Stimulated activated effector memory CD8-positive, alpha-beta T cell treated with anti-CD3 and anti-CD28 coated beads, Interleukin-12 subunit alpha, Interleukin-12 subunit beta, amount 100 ng/mL, for 72 hours (primary cell): ENCODE data around the gene SCN1B.

Source experiments
- ATAC-seq: fragments of 150-1000 bp; cut with Tn5 transposase; 2 replicates; pipeline ENCODE4 v1.10.0; 2021
- DNase-seq, 2 donors: peaks; one replicate each; pipeline ENCODE4 v3.0.0; 2021 to 2022; ENCODE audit warnings: low spot score in 2 of 2
- H3K27ac Mint-ChIP-seq: one replicate; pipeline ENCODE4 v1.8.0; 2022; ENCODE audit warnings: mild to moderate bottlenecking, mixed read lengths
- H3K36me3 Mint-ChIP-seq: one replicate; pipeline ENCODE4 v1.8.0; 2022; ENCODE audit warnings: mild to moderate bottlenecking, mixed read lengths
- H3K4me1 Mint-ChIP-seq: one replicate; pipeline ENCODE4 v1.8.0; 2022; ENCODE audit warnings: mixed read lengths
- H3K4me3 Mint-ChIP-seq: one replicate; pipeline ENCODE4 v1.8.0; 2022; ENCODE audit warnings: mild to moderate bottlenecking, mixed read lengths
- H3K9me3 Mint-ChIP-seq: one replicate; pipeline ENCODE4 v1.8.0; 2022; ENCODE audit warnings: mixed read lengths

Gene SCN1B

GRCh38 chr19:35076026-35076370 lies 45.7 kb downstream of the SCN1B start:
- Mint-ChIP-seq H3K4me1 (no peaks in the 10 kb centered on the region), H3K27ac (no peak overlapping the region), H3K36me3 (no peaks in the 10 kb centered on the region), H3K4me3 (no peak overlapping the region), H3K9me3 (no peaks in the 10 kb centered on the region)
- ATAC-seq, result no peak
- DNase-seq, result no peak

- peak; percentile 31 for ATAC-seq
- DNase-seq, result no peak
- H3K9me3 Mint-ChIP-seq, result no peaks in the 10 kb centered on the region
- H3K4me3 Mint-ChIP-seq, result no peak overlapping the region
- H3K4me1 Mint-ChIP-seq, result no peaks in the 10 kb centered on the region
- no peak overlapping the region for H3K27ac Mint-ChIP-seq
- H3K36me3 Mint-ChIP-seq, result no peaks in the 10 kb centered on the region
Observed at GRCh38 chr19:35076657-35077056, 46.4 kb downstream of the SCN1B start.

GRCh38 chr19:35077411-35078223 lies 47.3 kb downstream of the SCN1B start:
- DNase-seq (no peak), ATAC-seq (no peak)
- Mint-ChIP-seq H3K9me3 (no peaks in the 10 kb centered on the region), H3K4me1 (no peaks in the 10 kb centered on the region), H3K4me3 (no peak overlapping the region), H3K36me3 (no peaks in the 10 kb centered on the region), H3K27ac (no peak overlapping the region)

- Mint-ChIP-seq H3K4me1 (no peaks in the 10 kb centered on the region), H3K27ac (no peak overlapping the region), H3K36me3 (no peaks in the 10 kb centered on the region), H3K4me3 (no peak overlapping the region), H3K9me3 (no peaks in the 10 kb centered on the region)
- DNase-seq (no peak), ATAC-seq (no peak)
Observed at GRCh38 chr19:35079826-35080225, 49.6 kb downstream of the SCN1B start.

- no peaks in the 10 kb centered on the region for H3K36me3 Mint-ChIP-seq
- no peaks in the 10 kb centered on the region for H3K9me3 Mint-ChIP-seq
- DNase-seq (no peak), ATAC-seq (no peak)
- peaks cover 5% of the 10 kb centered on the region for H3K4me1 Mint-ChIP-seq
- H3K27ac Mint-ChIP-seq, result no peak overlapping the region
- no peak overlapping the region for H3K4me3 Mint-ChIP-seq
Observed at GRCh38 chr19:35080613-35081170, 50.4 kb downstream of the SCN1B start.

- DNase-seq (no peak), ATAC-seq (no peak)
- no peaks in the 10 kb centered on the region for H3K9me3 Mint-ChIP-seq
- H3K36me3 Mint-ChIP-seq, result no peaks in the 10 kb centered on the region
- H3K4me1 Mint-ChIP-seq, result peaks cover 10% of the 10 kb centered on the region
- H3K27ac Mint-ChIP-seq, result no peak overlapping the region
- no peak overlapping the region for H3K4me3 Mint-ChIP-seq
Observed at GRCh38 chr19:35081201-35081600, 50.9 kb downstream of the SCN1B start.

- ATAC-seq (no peak), DNase-seq (no peak)
- H3K4me1 Mint-ChIP-seq, result peaks cover 18% of the 10 kb centered on the region
- H3K4me3 Mint-ChIP-seq, result no peak overlapping the region
- H3K9me3 Mint-ChIP-seq, result no peaks in the 10 kb centered on the region
- no peaks in the 10 kb centered on the region for H3K36me3 Mint-ChIP-seq
- no peak overlapping the region for H3K27ac Mint-ChIP-seq
Observed at GRCh38 chr19:35083691-35084508, 53.6 kb downstream of the SCN1B start.

- Mint-ChIP-seq H3K27ac (no peak overlapping the region), H3K4me3 (no peak overlapping the region)
Observed at GRCh38 chr19:35084509-35084762, 54.2 kb downstream of the SCN1B start.

GRCh38 chr19:35085947-35086346 lies 55.7 kb downstream of the SCN1B start:
- no peaks in the 10 kb centered on the region for H3K36me3 Mint-ChIP-seq
- H3K4me3 Mint-ChIP-seq, result peak overlapping the region; percentile 3
- DNase-seq (no peak), ATAC-seq (no peak)
- peak overlapping the region; percentile 85 for H3K27ac Mint-ChIP-seq
- peaks cover 18% of the 10 kb centered on the region for H3K4me1 Mint-ChIP-seq
- H3K9me3 Mint-ChIP-seq, result no peaks in the 10 kb centered on the region

More at GRCh38 chr19:35084509-35084762, 54.2 kb downstream of the SCN1B start:
- DNase-seq (no peak), ATAC-seq (no peak)
- Mint-ChIP-seq H3K36me3 (no peaks in the 10 kb centered on the region), H3K9me3 (no peaks in the 10 kb centered on the region), H3K4me1 (peaks cover 18% of the 10 kb centered on the region)

GRCh38 chr19:35086455-35086854 lies 56.2 kb downstream of the SCN1B start:
- ATAC-seq, result no peak
- no peak for DNase-seq
- Mint-ChIP-seq H3K4me3 (no peak overlapping the region), H3K36me3 (no peaks in the 10 kb centered on the region), H3K4me1 (peaks cover 18% of the 10 kb centered on the region), H3K9me3 (no peaks in the 10 kb centered on the region), H3K27ac (peak overlapping the region; percentile 85)

- no peak overlapping the region for H3K27ac Mint-ChIP-seq
- H3K4me3 Mint-ChIP-seq, result no peak overlapping the region
- ATAC-seq (no peak), DNase-seq (no peak)
- no peaks in the 10 kb centered on the region for H3K36me3 Mint-ChIP-seq
- H3K4me1 Mint-ChIP-seq, result peaks cover 18% of the 10 kb centered on the region
- no peaks in the 10 kb centered on the region for H3K9me3 Mint-ChIP-seq
Observed at GRCh38 chr19:35087393-35087792, 57.1 kb downstream of the SCN1B start.

GRCh38 chr19:35088131-35088913 lies 58.1 kb downstream of the SCN1B start:
- ATAC-seq, result no peak
- DNase-seq, result no peak
- peaks cover 18% of the 10 kb centered on the region for H3K4me1 Mint-ChIP-seq
- no peaks in the 10 kb centered on the region for H3K36me3 Mint-ChIP-seq
- H3K4me3 Mint-ChIP-seq, result no peak overlapping the region
- H3K9me3 Mint-ChIP-seq, result no peaks in the 10 kb centered on the region
- no peak overlapping the region for H3K27ac Mint-ChIP-seq

- H3K4me3 Mint-ChIP-seq, result no peak overlapping the region
Observed at GRCh38 chr19:35089554-35089953, 59.3 kb downstream of the SCN1B start.

More at GRCh38 chr19:35089554-35089953, 59.3 kb downstream of the SCN1B start:
- H3K27ac Mint-ChIP-seq, result no peak overlapping the region
- no peaks in the 10 kb centered on the region for H3K36me3 Mint-ChIP-seq
- no peak for DNase-seq
- no peaks in the 10 kb centered on the region for H3K9me3 Mint-ChIP-seq
- no peak for ATAC-seq
- H3K4me1 Mint-ChIP-seq, result peaks cover 18% of the 10 kb centered on the region
